ENCODE data around the gene DSP. TPM values are rescaled to one million over a fixed set of nuclear protein-coding genes. Genes with fewer than 3 reads are reported as not detected.

Gene DSP
- total RNA-seq, 3 donors from 2014 or later = 2.1 to 165 (median 95.4) TPM

DNA sequence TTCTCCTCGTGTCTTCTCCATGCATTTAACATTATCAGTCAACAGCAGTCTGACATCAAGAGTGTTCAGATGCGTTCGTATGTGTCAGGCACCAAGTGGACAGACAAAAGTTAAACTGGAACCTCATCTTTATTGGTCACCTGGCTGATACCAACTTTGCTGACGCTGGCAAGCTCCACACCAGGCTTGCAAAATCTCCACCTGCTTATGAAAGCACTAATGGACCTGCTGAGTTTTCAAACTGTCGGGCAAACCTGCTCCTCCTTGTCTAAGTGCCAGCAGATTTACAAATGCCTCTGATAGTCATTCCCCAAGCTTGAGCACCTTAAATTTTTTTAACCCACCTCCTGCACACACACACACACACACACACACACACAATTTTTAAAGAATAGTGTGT is 27.9 kb upstream of the DSP start:
- no peak for TF ChIP-seq POLR2A (IDR thresholded peaks at IDR 0.05)
- no peak for TF ChIP-seq POLR2AphosphoS5 (IDR thresholded peaks at IDR 0.05)
- no peak for TF ChIP-seq CTCF (IDR thresholded peaks at IDR 0.05)
- Histone ChIP-seq H3K4me1 (no peaks in the 10 kb centered on the region), H3K36me3 (no peaks in the 10 kb centered on the region), H3K27ac (no peak overlapping the region), H3K9me3 (no peaks in the 10 kb centered on the region), H3K27me3 (no peaks in the 10 kb centered on the region), H3K4me3 (no peak overlapping the region)
- intact Hi-C loops (cut with DNase I; ENCODE audit: low total_unique reads) = no loop called here
- no peak for DNase-seq (ENCODE audit: low spot score in 2 of 2)

GRCh38 chr6:7515363-7515762 is 26.1 kb upstream of the DSP start:
- no peak for DNase-seq (ENCODE audit: low spot score in 2 of 2)
- intact Hi-C loops (cut with DNase I; ENCODE audit: low total_unique reads) = no loop called here
- no peak overlapping the region for H3K4me3 ChIP-seq
- H3K9me3 ChIP-seq = no peaks in the 10 kb centered on the region
- H3K27ac ChIP-seq = no peak overlapping the region
- no peaks in the 10 kb centered on the region for H3K27me3 ChIP-seq
- TF ChIP-seq CTCF (IDR thresholded peaks at IDR 0.05) = no peak
- no peak for TF ChIP-seq POLR2AphosphoS5 (IDR thresholded peaks at IDR 0.05)
- no peak for TF ChIP-seq POLR2A (IDR thresholded peaks at IDR 0.05)
- H3K4me1 ChIP-seq = no peaks in the 10 kb centered on the region
- H3K36me3 ChIP-seq = no peaks in the 10 kb centered on the region

- Histone ChIP-seq H3K4me3 (no peak overlapping the region), H3K36me3 (no peaks in the 10 kb centered on the region), H3K27me3 (no peaks in the 10 kb centered on the region), H3K4me1 (no peaks in the 10 kb centered on the region), H3K9me3 (no peaks in the 10 kb centered on the region), H3K27ac (no peak overlapping the region)
- intact Hi-C loops (cut with DNase I; ENCODE audit: low total_unique reads) = no loop called here
- no peak for DNase-seq (ENCODE audit: low spot score in 2 of 2)
- TF ChIP-seq POLR2A (IDR thresholded peaks at IDR 0.05) (no peak), POLR2AphosphoS5 (IDR thresholded peaks at IDR 0.05) (no peak), CTCF (IDR thresholded peaks at IDR 0.05) (no peak)
These were observed 22.6 kb upstream of the DSP start for GRCh38 chr6:7518877-7519276.

DNA sequence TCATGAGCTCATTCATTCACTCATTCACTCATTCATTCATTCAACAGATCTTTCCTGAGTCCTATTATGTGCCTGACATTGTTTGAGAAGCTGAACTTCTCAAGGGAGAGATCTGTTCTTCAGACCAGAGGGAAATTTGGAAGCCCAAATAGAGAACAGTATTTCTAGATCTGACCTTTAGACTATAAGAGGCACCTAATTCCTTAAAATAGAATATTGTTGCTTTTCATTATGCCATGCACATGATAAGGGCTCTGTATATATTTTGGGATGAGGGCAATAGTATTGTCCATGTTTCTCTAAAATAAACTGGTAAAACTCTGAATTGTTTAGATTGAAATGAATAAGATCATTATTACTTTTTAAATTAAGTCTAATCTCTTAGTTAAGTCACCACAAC is 18.6 kb upstream of the DSP start:
- Histone ChIP-seq H3K4me1 (no peaks in the 10 kb centered on the region), H3K4me3 (no peak overlapping the region), H3K36me3 (no peaks in the 10 kb centered on the region), H3K27me3 (no peaks in the 10 kb centered on the region), H3K27ac (no peak overlapping the region), H3K9me3 (no peaks in the 10 kb centered on the region)
- intact Hi-C loops (cut with DNase I; ENCODE audit: low total_unique reads) = no loop called here
- TF ChIP-seq POLR2A (IDR thresholded peaks at IDR 0.05) (no peak), POLR2AphosphoS5 (IDR thresholded peaks at IDR 0.05) (no peak), CTCF (IDR thresholded peaks at IDR 0.05) (no peak)
- DNase-seq (ENCODE audit: low spot score in 2 of 2) = no peak

- TF ChIP-seq POLR2A (IDR thresholded peaks at IDR 0.05) = no peak
- TF ChIP-seq POLR2AphosphoS5 (IDR thresholded peaks at IDR 0.05) = no peak
- TF ChIP-seq CTCF (IDR thresholded peaks at IDR 0.05) = no peak
- intact Hi-C loops (cut with DNase I; ENCODE audit: low total_unique reads) = no loop called here
- H3K4me3 ChIP-seq = no peak overlapping the region
- H3K4me1 ChIP-seq = no peaks in the 10 kb centered on the region
- no peak for DNase-seq (ENCODE audit: low spot score in 2 of 2)
- H3K27ac ChIP-seq = no peak overlapping the region
- no peaks in the 10 kb centered on the region for H3K27me3 ChIP-seq
- no peaks in the 10 kb centered on the region for H3K36me3 ChIP-seq
- H3K9me3 ChIP-seq = no peaks in the 10 kb centered on the region
These were observed 17.5 kb upstream of the DSP start for GRCh38 chr6:7523922-7524321.
